ENCODE results near the gene CAPN12. TPM values are rescaled to one million over a fixed set of nuclear protein-coding genes. Genes with fewer than 3 reads are reported as not detected.
A peak's percentile ranks its signal among the peaks of the same experiment; 100 is the strongest.

The CAPN12 gene
- total and polyA plus RNA-seq, 2 of the 4 experiments (the other 2 are of a cell fraction), result 0.18 to 0.97 TPM

DNA sequence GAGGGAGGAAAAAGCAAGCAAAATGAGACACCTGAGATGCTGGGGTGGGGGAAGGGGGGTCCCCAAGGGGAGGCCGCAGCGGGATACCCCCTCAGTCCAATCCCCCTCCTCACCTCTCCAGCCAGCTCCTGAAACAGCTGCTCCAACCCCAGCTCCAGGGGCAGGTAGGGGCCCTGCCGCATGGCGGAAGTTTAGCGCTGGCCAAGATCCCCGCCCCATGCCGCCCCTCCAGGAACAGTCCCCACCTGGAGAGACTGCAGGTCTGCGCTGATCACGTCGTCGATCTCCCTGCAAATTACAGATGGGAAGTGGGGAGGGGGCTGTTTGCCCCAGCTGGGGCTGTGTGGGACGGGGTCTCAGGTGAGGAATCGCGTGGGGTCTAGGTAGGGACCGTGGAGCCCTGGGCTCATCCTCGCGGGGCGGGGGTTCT, 9.0 kb downstream of the CAPN12 start:
- H2AFZ ChIP-seq (replicated peaks; ENCODE audit: low read length, poor library complexity), result peak overlapping the region; percentile 47
- DNase-seq (no peak), ATAC-seq (ENCODE audit: low read depth) (no peak)
- ChIA-PET CTCF (no interaction called here), POLR2A (ENCODE audit: unreplicated experiment) (no interaction called here)
- no peak overlapping the region for H4K8ac ChIP-seq (ENCODE audit: low read depth in 2 of 2, low read length in 2 of 2)
- dilution Hi-C loops (cut with HindIII; ENCODE audit: low sequenced_read_pairs, unreplicated experiment) (no loop called here), intact Hi-C loops (cut with micrococcal nuclease) (no loop called here), in situ Hi-C loops (cut with MboI; ENCODE audit: low sequenced_read_pairs) (loop anchor here (25.0 kb wide), 1 partner anchor 177 kb away; the partner anchor contains the start of gene CCER2)
- no CpG with 5 or more reads among the region's 18 CpGs for WGBS, 2 experiments (ENCODE audit: extremely low coverage in 2 of 2, insufficient read length in 1 of 2)
- no peak overlapping the region for H3K14ac ChIP-seq (replicated peaks; ENCODE audit: low read depth, low read length)
- 0 out of 2 replicates have a peak, but pooled peaks cover 3% of the 10 kb centered on the region for H3K9me1 ChIP-seq (ENCODE audit: insufficient read depth, low read length)
- peaks cover 16% of the 10 kb centered on the region for H3K36me3 ChIP-seq (ENCODE audit: control insufficient read depth, insufficient read depth, low read length)
- H2AK5ac ChIP-seq (ENCODE audit: low read depth, low read length), result no peak overlapping the region
- H2BK120ac ChIP-seq (ENCODE audit: low read depth, low read length), result no peak overlapping the region
- no peak overlapping the region for H3K18ac ChIP-seq (ENCODE audit: low read depth, low read length)
- H3K27ac ChIP-seq (ENCODE audit: insufficient read depth, low read length), result no peak overlapping the region
- peaks cover 4 to 15% of the 10 kb centered on the region in 2 experiments; a peak in 2 of 4 replicates for H3K79me1 ChIP-seq (ENCODE audit: low read depth in 1 of 2, low read length in 2 of 2)
- H2BK5ac ChIP-seq (ENCODE audit: low read depth, low read length, poor library complexity, severe bottlenecking), result no peak overlapping the region
- no peak overlapping the region for H3K56ac ChIP-seq (ENCODE audit: extremely low read depth, insufficient read depth, low read length)
- no peak for TF ChIP-seq RCOR1 (IDR thresholded peaks at IDR 0.05; ENCODE audit: insufficient replicate concordance, low read length)
- TF ChIP-seq CEBPB (IDR thresholded peaks at IDR 0.05; ENCODE audit: low read depth, low read length), result no peak
- no peak for TF ChIP-seq CHD1 (IDR thresholded peaks at IDR 0.05; ENCODE audit: low read depth, low read length)
- TF ChIP-seq, protein P1, sequence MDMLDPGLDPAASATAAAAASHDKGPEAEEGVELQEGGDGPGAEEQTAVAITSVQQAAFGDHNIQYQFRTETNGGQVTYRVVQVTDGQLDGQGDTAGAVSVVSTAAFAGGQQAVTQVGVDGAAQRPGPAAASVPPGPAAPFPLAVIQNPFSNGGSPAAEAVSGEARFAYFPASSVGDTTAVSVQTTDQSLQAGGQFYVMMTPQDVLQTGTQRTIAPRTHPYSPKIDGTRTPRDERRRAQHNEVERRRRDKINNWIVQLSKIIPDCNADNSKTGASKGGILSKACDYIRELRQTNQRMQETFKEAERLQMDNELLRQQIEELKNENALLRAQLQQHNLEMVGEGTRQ (IDR thresholded peaks at IDR 0.05; ENCODE audit: low read depth, low read length), result no peak
- no peak for TF ChIP-seq POLR2A (IDR thresholded peaks at IDR 0.05; ENCODE audit: low read depth, low read length)
- TF ChIP-seq NFE2L2 (IDR thresholded peaks at IDR 0.05; ENCODE audit: low read depth, low read length), result no peak
- no peak for TF ChIP-seq RFX5 (IDR thresholded peaks at IDR 0.05; ENCODE audit: low read depth, low read length)
- TF ChIP-seq MXI1 (IDR thresholded peaks at IDR 0.05; ENCODE audit: borderline replicate concordance, low read depth, low read length), result no peak
- TF ChIP-seq FOS (IDR thresholded peaks at IDR 0.05; ENCODE audit: low read depth, low read length), result no peak
- no peak for TF ChIP-seq RAD21 (IDR thresholded peaks at IDR 0.05; ENCODE audit: low read length)
- no peak overlapping the region for H3K23ac ChIP-seq (ENCODE audit: low read depth, low read length)
- no peak overlapping the region for H3K4ac ChIP-seq (ENCODE audit: low read depth, low read length)
- H2BK20ac ChIP-seq (ENCODE audit: low read depth, low read length), result no peak overlapping the region
- H3K4me1 ChIP-seq (ENCODE audit: control insufficient read depth, insufficient read depth, low read length), result peaks cover 13% of the 10 kb centered on the region
- H2BK15ac ChIP-seq (ENCODE audit: low read depth, low read length), result no peak overlapping the region
- no peaks in the 10 kb centered on the region for H3K27me3 ChIP-seq (ENCODE audit: control insufficient read depth, insufficient read depth, low read length)
- no peak overlapping the region for H4K5ac ChIP-seq (ENCODE audit: low read depth, low read length)
- BruUV-seq (replicated peaks), result no TSS peak
- no peak overlapping the region for H2AK9ac ChIP-seq (replicated peaks; ENCODE audit: low read depth, low read length, poor library complexity)
- H4K20me1 ChIP-seq (ENCODE audit: insufficient read depth, low read length), result peaks cover 23% of the 10 kb centered on the region
- H3K4me3 ChIP-seq (ENCODE audit: insufficient read depth, low read depth, low read length), result no peak overlapping the region
- no peak overlapping the region for H4K91ac ChIP-seq (ENCODE audit: insufficient read depth, low read depth, low read length)
- H3K9me3 ChIP-seq (ENCODE audit: control insufficient read depth, insufficient read depth, low read length), result no peaks in the 10 kb centered on the region
- H3K9ac ChIP-seq (ENCODE audit: low read depth, low read length), result no peak overlapping the region
- no peak overlapping the region for H3K4me2 ChIP-seq (ENCODE audit: low read depth, low read length)

Data from IMR-90 (cell line).